Fibroblast of peridontal ligament (primary cell): ENCODE data around the gene RAB4B.
A peak's percentile ranks its signal among the peaks of the same experiment; 100 is the strongest.
"Not testable (repeated sequence)": the region's sequence is repeated elsewhere in the genome, so short reads cannot be mapped to it uniquely, and the experiment has no call there.

Source experiments
- DNase-seq: peaks from one replicate; pipeline ENCODE4 v3.0.0-alpha.2; 2010; ENCODE audit errors: extremely low read depth

RAB4B gene

GRCh38 chr19:40822704-40823553, 44.9 kb downstream of the RAB4B start:
- DNase-seq, result not testable (repeated sequence)

GRCh38 chr19:40824916-40825315, 46.9 kb downstream of the RAB4B start:
- not testable (repeated sequence) for DNase-seq

- DNase-seq, result not testable (repeated sequence)
Measured at GRCh38 chr19:40825460-40826095, 47.5 kb downstream of the RAB4B start.

- not testable (repeated sequence) for DNase-seq
Measured at GRCh38 chr19:40826312-40826698, 48.3 kb downstream of the RAB4B start.

- not testable (repeated sequence) for DNase-seq
Measured at GRCh38 chr19:40826699-40827385, 48.8 kb downstream of the RAB4B start.

- no peak for DNase-seq
Measured at GRCh38 chr19:40827386-40828247, 49.6 kb downstream of the RAB4B start.

- no peak for DNase-seq
Measured at GRCh38 chr19:40829205-40829604, 51.2 kb downstream of the RAB4B start.

- DNase-seq, result not testable (repeated sequence)
Measured at GRCh38 chr19:40830741-40831140, 52.7 kb downstream of the RAB4B start.

GRCh38 chr19:40831502-40832430, 53.7 kb downstream of the RAB4B start:
- DNase-seq, result peak; percentile 100

- not testable (repeated sequence) for DNase-seq
Measured at GRCh38 chr19:40832431-40832790, 54.4 kb downstream of the RAB4B start.

- not testable (repeated sequence) for DNase-seq
Measured at GRCh38 chr19:40833728-40834533, 55.9 kb downstream of the RAB4B start.

GRCh38 chr19:40836754-40837429, 58.8 kb downstream of the RAB4B start:
- no peak for DNase-seq

- not testable (repeated sequence) for DNase-seq
Measured at GRCh38 chr19:40838477-40838876, 60.4 kb downstream of the RAB4B start.

GRCh38 chr19:40842012-40842411, 64.0 kb downstream of the RAB4B start:
- DNase-seq, result not testable (repeated sequence)

- DNase-seq, result not testable (repeated sequence)
Measured at GRCh38 chr19:40842997-40843652, 65.1 kb downstream of the RAB4B start.

GRCh38 chr19:40843653-40844052, 65.6 kb downstream of the RAB4B start:
- not testable (repeated sequence) for DNase-seq
